GM23248 (cell line): ENCODE measurements around the gene FAM20B.

Experiments
- EZH2 ChIP-seq: fragments of 200-600 bp; sonication (generic); IDR thresholded peaks from 2 replicates; pipeline ENCODE4 v1.6.1; 2018; ENCODE audit warnings: antibody characterized with exemption, mild to moderate bottlenecking; ENCODE audit not compliant: insufficient read depth, poor library complexity, severe bottlenecking
- EZH2phosphoT487 ChIP-seq: fragments of 200-600 bp; sonication (generic); IDR thresholded peaks from 2 replicates; pipeline ENCODE4 v1.6.1; 2018; ENCODE audit warnings: antibody characterized with exemption, moderate library complexity, mild to moderate bottlenecking, low read depth; ENCODE audit not compliant: insufficient read depth

GRCh38 chr1:179026813-179027669 is 1.3 kb downstream of the FAM20B start:
- TF ChIP-seq EZH2 (no peak), EZH2phosphoT487 (no peak)
